HG03565 (cell line): ENCODE measurements around the gene LRP1-AS.

Experiments used
- ATAC-seq: cut with Tn5 transposase; IDR thresholded peaks from one replicate; pipeline ENCODE4 v1.9.1; 2021; ENCODE audit warnings: mild to moderate bottlenecking, moderate library complexity; ENCODE audit not compliant: unreplicated experiment

Gene LRP1-AS

GRCh38 chr12:57180321-57180989 is 33.0 kb upstream of the LRP1-AS start:
- ATAC-seq, result no peak

GRCh38 chr12:57179331-57180086 is 32.1 kb upstream of the LRP1-AS start:
- ATAC-seq, result no peak

GRCh38 chr12:57178213-57178612 is 30.8 kb upstream of the LRP1-AS start:
- no peak for ATAC-seq

GRCh38 chr12:57177354-57177753 is 29.9 kb upstream of the LRP1-AS start:
- ATAC-seq, result no peak

- ATAC-seq, result no peak
These were observed 29.4 kb upstream of the LRP1-AS start for GRCh38 chr12:57176846-57177245.

GRCh38 chr12:57176139-57176477 is 28.7 kb upstream of the LRP1-AS start:
- ATAC-seq, result no peak

GRCh38 chr12:57175428-57176138 is 28.2 kb upstream of the LRP1-AS start:
- ATAC-seq, result no peak

- ATAC-seq, result no peak
These were observed 26.3 kb upstream of the LRP1-AS start for GRCh38 chr12:57173683-57174082.

GRCh38 chr12:57173089-57173488 is 25.7 kb upstream of the LRP1-AS start:
- ATAC-seq, result no peak

- ATAC-seq, result no peak
These were observed 24.2 kb upstream of the LRP1-AS start for GRCh38 chr12:57171668-57172067.

GRCh38 chr12:57170927-57171326 is 23.5 kb upstream of the LRP1-AS start:
- no peak for ATAC-seq

GRCh38 chr12:57170408-57170807 is 23.0 kb upstream of the LRP1-AS start:
- no peak for ATAC-seq

GRCh38 chr12:57169969-57170368 is 22.6 kb upstream of the LRP1-AS start:
- no peak for ATAC-seq

- ATAC-seq, result no peak
These were observed 21.8 kb upstream of the LRP1-AS start for GRCh38 chr12:57169046-57169795.

- no peak for ATAC-seq
These were observed 20.6 kb upstream of the LRP1-AS start for GRCh38 chr12:57168058-57168457.

GRCh38 chr12:57166971-57167371 is 19.6 kb upstream of the LRP1-AS start:
- no peak for ATAC-seq

- no peak for ATAC-seq
These were observed 18.3 kb upstream of the LRP1-AS start for GRCh38 chr12:57165741-57166140.

GRCh38 chr12:57164966-57165625 is 17.7 kb upstream of the LRP1-AS start:
- no peak for ATAC-seq

GRCh38 chr12:57164454-57164853 is 17.0 kb upstream of the LRP1-AS start:
- ATAC-seq, result no peak

GRCh38 chr12:57162553-57163125 is 15.2 kb upstream of the LRP1-AS start:
- no peak for ATAC-seq
